ENCODE results near the gene PHLDA3.

The PHLDA3 gene

DNA sequence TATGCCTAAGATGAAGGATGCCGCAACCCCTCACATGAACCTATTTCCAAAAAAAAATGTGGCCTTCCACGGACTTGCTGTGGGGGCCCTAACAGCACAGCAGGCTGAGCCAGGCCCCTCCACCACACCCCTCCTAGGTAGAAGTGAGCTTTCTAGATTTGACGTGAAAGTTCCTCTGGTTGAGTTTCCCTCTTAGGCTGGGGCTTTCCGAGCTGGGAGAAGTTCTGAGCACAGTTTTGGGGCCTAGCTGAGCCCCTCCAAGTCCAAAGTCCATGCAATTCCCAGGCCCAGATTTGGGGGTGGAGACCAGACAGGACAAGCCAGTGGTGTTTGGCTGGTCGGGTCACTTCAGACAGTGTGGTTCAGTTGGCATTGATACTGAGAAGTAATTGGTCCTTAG lies 13.8 kb upstream of the PHLDA3 start:
- Histone ChIP-seq H3K27ac (no peak overlapping the region), H3K4me3 (IDR thresholded peaks at IDR 0.05; ENCODE audit: insufficient read depth, low read depth, low read length) (no peak overlapping the region), H3K4me2 (peak overlapping the region; percentile 97; the same call in 1 of the 2 replicates), H4K20me1 (ENCODE audit: insufficient read depth) (no peaks in the 10 kb centered on the region), H3K27me3 (ENCODE audit: insufficient read depth, low read depth) (peaks cover 5% of the 10 kb centered on the region), H2AFZ (ENCODE audit: low read depth) (no peak overlapping the region), H3K9ac (no peak overlapping the region), H3K79me2 (ENCODE audit: insufficient read depth, low read depth) (no peaks in the 10 kb centered on the region), H3K36me3 (ENCODE audit: insufficient read depth) (no peaks in the 10 kb centered on the region), H3K4me1 (ENCODE audit: low read depth, poor library complexity, severe bottlenecking) (peaks cover 25% of the 10 kb centered on the region)
- TF ChIP-seq, protein P1, sequence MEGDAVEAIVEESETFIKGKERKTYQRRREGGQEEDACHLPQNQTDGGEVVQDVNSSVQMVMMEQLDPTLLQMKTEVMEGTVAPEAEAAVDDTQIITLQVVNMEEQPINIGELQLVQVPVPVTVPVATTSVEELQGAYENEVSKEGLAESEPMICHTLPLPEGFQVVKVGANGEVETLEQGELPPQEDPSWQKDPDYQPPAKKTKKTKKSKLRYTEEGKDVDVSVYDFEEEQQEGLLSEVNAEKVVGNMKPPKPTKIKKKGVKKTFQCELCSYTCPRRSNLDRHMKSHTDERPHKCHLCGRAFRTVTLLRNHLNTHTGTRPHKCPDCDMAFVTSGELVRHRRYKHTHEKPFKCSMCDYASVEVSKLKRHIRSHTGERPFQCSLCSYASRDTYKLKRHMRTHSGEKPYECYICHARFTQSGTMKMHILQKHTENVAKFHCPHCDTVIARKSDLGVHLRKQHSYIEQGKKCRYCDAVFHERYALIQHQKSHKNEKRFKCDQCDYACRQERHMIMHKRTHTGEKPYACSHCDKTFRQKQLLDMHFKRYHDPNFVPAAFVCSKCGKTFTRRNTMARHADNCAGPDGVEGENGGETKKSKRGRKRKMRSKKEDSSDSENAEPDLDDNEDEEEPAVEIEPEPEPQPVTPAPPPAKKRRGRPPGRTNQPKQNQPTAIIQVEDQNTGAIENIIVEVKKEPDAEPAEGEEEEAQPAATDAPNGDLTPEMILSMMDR (conservative IDR thresholded peaks at IDR 0.05; ENCODE audit: low read depth, low read length), result no peak

DNA sequence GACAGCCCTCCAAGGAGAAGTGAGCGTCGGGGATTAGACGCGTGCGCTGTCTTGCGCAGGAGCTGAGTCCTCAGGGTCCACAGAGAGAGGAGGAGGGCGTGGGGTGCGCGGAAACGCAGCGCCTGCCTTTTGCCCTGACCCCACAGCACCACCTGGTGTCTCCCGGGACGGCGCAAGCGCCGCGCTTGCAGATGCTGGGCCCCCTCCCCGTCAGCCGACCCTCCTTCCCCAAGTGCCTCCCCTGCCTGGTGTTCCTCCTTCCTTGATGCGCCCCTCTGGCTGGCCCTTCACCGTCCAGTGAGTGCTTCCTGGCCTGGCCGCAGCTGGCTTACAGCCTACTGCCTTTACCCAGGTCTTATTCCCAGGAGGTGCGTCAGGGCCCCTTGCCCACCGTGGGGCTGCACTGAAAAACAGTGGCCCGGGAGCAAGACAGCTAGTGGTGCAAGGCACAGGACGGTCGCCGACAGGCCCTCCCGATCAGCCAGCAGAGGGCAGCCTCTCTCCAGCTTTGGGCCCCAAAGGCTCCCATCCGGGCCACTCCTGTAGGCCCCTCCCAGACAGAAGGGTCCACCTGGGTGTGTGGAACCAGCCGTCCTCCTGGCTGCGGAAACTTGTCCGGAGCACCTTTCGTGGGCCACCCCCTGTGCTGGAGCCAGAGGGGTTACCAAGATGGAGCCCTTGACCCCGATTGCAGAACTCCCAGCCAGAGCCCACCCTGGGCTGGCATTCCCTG lies 12.9 kb upstream of the PHLDA3 start:
- Histone ChIP-seq H3K4me1 (ENCODE audit: low read depth, poor library complexity, severe bottlenecking) (peaks cover 26% of the 10 kb centered on the region), H3K9ac (no peak overlapping the region), H3K36me3 (ENCODE audit: insufficient read depth) (no peaks in the 10 kb centered on the region), H3K79me2 (ENCODE audit: insufficient read depth, low read depth) (no peaks in the 10 kb centered on the region), H3K4me3 (IDR thresholded peaks at IDR 0.05; ENCODE audit: insufficient read depth, low read depth, low read length) (no peak overlapping the region), H2AFZ (ENCODE audit: low read depth) (peak overlapping the region; percentile 86), H3K4me2 (peak overlapping the region; percentile 97), H4K20me1 (ENCODE audit: insufficient read depth) (no peaks in the 10 kb centered on the region), H3K27me3 (ENCODE audit: insufficient read depth, low read depth) (peaks cover 5% of the 10 kb centered on the region), H3K27ac (no peak overlapping the region)
- TF ChIP-seq, protein P1 (conservative IDR thresholded peaks at IDR 0.05; ENCODE audit: low read depth, low read length), result peak; percentile 94

DNA sequence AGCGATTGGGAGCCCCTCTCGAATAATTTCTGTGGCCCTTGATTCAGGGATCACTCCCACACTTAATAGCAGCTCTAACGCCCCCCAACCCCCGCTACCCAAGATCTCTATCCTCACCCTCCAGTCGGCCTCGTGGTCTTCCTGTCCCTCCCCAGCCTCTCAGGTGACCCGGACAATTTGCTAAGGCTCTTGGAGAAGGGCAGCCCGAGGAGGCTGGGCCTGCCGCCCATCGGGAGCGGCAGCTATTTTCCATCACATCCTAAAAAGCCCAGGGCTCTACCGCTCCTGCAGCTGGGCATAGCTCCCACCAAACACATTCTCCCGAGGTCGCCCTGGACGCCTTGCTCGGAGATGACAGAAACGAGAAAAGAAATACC lies 12.0 kb upstream of the PHLDA3 start:
- TF ChIP-seq, protein P1 (conservative IDR thresholded peaks at IDR 0.05; ENCODE audit: low read depth, low read length), result no peak; the same call in 1 of the 2 replicates
- no peak overlapping the region for H3K27ac ChIP-seq
- no peaks in the 10 kb centered on the region for H3K79me2 ChIP-seq (ENCODE audit: insufficient read depth, low read depth)
- H3K4me1 ChIP-seq (ENCODE audit: low read depth, poor library complexity, severe bottlenecking), result peaks cover 30% of the 10 kb centered on the region
- H3K4me2 ChIP-seq, result peak overlapping the region; percentile 97
- peak overlapping the region; percentile 86 for H2AFZ ChIP-seq (ENCODE audit: low read depth)
- peaks cover 5% of the 10 kb centered on the region for H3K27me3 ChIP-seq (ENCODE audit: insufficient read depth, low read depth)
- H4K20me1 ChIP-seq (ENCODE audit: insufficient read depth), result no peaks in the 10 kb centered on the region
- H3K9ac ChIP-seq, result no peak overlapping the region
- H3K36me3 ChIP-seq (ENCODE audit: insufficient read depth), result no peaks in the 10 kb centered on the region
- H3K4me3 ChIP-seq (IDR thresholded peaks at IDR 0.05; ENCODE audit: insufficient read depth, low read depth, low read length), result peak overlapping the region; percentile 53

DNA sequence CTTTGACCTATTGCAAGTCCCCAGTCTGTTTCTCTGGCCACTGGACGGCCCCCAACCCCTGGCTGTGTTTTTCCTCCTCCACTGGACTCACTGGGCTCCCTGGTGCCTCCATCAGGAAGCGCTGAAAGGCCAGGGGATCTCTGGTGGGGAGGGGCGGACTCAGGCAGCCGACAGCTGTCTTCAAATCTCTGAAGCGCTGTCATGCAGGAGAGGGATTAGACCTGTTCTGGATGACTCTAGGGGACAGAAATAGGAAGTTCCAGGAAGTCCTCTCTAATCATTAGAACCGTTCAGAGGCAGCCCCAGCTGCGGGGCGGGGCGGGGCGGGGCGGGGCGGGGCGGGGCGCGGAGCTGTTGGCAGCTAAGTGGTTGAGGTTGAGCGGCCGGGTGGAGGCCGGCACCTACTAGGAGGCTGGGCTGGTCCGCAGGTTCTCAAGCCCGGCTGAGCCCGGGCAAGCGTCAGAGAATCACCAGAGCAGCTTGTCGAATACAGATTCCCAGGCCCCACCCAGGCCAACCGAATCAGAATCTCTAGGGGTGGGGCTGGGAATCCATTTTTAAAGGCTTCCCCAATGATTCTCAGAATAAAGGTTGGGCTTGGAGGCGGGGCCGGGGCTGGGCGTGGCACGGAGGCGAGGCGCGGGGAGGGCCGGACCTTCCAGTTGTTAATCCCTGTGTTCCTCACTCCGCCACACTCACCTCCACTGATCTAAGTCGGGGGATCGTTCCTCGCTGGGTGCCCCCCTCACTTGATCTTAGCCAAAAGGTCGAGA lies 11.4 kb upstream of the PHLDA3 start:
- Histone ChIP-seq H3K36me3 (ENCODE audit: insufficient read depth) (no peaks in the 10 kb centered on the region), H4K20me1 (ENCODE audit: insufficient read depth) (no peaks in the 10 kb centered on the region), H3K4me2 (peak overlapping the region; percentile 97), H3K27ac (peak overlapping the region; percentile 38; the same call in 1 of the 2 replicates), H3K4me1 (ENCODE audit: low read depth, poor library complexity, severe bottlenecking) (peaks cover 30% of the 10 kb centered on the region), H3K9ac (peak overlapping the region; percentile 41; the same call in 1 of the 2 replicates), H2AFZ (ENCODE audit: low read depth) (peak overlapping the region; percentile 86), H3K4me3 (IDR thresholded peaks at IDR 0.05; ENCODE audit: insufficient read depth, low read depth, low read length) (peak overlapping the region; percentile 53), H3K79me2 (ENCODE audit: insufficient read depth, low read depth) (no peaks in the 10 kb centered on the region), H3K27me3 (ENCODE audit: insufficient read depth, low read depth) (peaks cover 5% of the 10 kb centered on the region)
- TF ChIP-seq, protein P1 (conservative IDR thresholded peaks at IDR 0.05; ENCODE audit: low read depth, low read length), result no peak; the same call in 1 of the 2 replicates
